Esophagus squamous epithelium (tissue), 5 donors: ENCODE measurements around the gene MRPL2. TPM values are rescaled to one million over a fixed set of nuclear protein-coding genes. Genes with fewer than 3 reads are reported as not detected.

Source experiments
- DNase-seq: peaks from one replicate; lab custom pipeline; 2025; lab: John Stamatoyannopoulos, UW
- H3K27ac ChIP-seq, 4 donors: fragments of 200-600 bp; sonication (generic); one replicate each; pipeline ENCODE4 v1.5.1; 2016 to 2019; ENCODE audit warnings: mild to moderate bottlenecking in 1 of 4
- H3K27me3 ChIP-seq, 4 donors: fragments of 200-600 bp; sonication (generic); 1 replicate in 3 of 4; 2 replicates in 1 of 4; pipeline versions ENCODE4 v1.5.1 to v1.6.0; 2017 to 2021; ENCODE audit warnings: antibody characterized with exemption in 1 of 4
- H3K36me3 ChIP-seq, 3 donors: fragments of 200-600 bp; sonication (generic); one replicate each; pipeline ENCODE4 v1.5.1; 2016 to 2019
- H3K4me1 ChIP-seq, 3 donors: fragments of 200-600 bp; sonication (generic); one replicate each; pipeline ENCODE4 v1.5.1; 2017 to 2019
- H3K4me3 ChIP-seq, 4 donors: fragments of 200-600 bp; sonication (generic); 1 replicate in 3 of 4; 2 replicates in 1 of 4; pipeline ENCODE4 v1.5.1; 2016 to 2019; ENCODE audit warnings: mild to moderate bottlenecking in 2 of 4, moderate library complexity in 1 of 4
- H3K9me3 ChIP-seq, 3 donors: fragments of 200-600 bp; sonication (generic); one replicate each; pipeline ENCODE4 v1.5.1; 2016 to 2019
- POLR2A ChIP-seq, 4 donors: fragments of 450-650 bp; IDR thresholded peaks; one replicate each; pipeline ENCODE4 v1.6.1; 2017; ENCODE audit warnings: antibody characterized with exemption in 4 of 4, mild to moderate bottlenecking in 4 of 4, moderate library complexity in 3 of 4
- WGBS, 2 donors: methylation state at CpG; one replicate each; pipeline ENCODE4 v1.1.5; 2018; 5-methylcytosine and 5-hydroxymethylcytosine counted together
- intact Hi-C: fragments of 100-400 bp; cut with DNase I; formaldehyde crosslinking; loops from one replicate; pipeline ENCODE4 v1.15.0; 2022
- total RNA-seq, 4 donors: library from RNA; depleted of rRNA; stranded (reverse); fragments of >200 nt; gene quantifications; one replicate each; pipeline ENCODE4 v1.1.0, GENCODE V29; 2016
- TF ChIP-seq, protein P1 (sequence below), 6 experiments: fragments of 450-650 bp in 4 of 6; fragments of 200-600 bp in 2 of 6; sonication (generic) in 2 of 6; IDR thresholded peaks; one replicate each; pipeline ENCODE4 v1.5.1; 2016 to 2019; ENCODE audit warnings: antibody characterized with exemption in 6 of 6, mild to moderate bottlenecking in 4 of 6, moderate library complexity in 4 of 6
- donor health status: DM: yes; HTN: yes; CAD: no.

Gene MRPL2
- total RNA-seq, 4 donors from 2014 or later: 23.3 to 29.1 (median 24.5) TPM

DNA sequence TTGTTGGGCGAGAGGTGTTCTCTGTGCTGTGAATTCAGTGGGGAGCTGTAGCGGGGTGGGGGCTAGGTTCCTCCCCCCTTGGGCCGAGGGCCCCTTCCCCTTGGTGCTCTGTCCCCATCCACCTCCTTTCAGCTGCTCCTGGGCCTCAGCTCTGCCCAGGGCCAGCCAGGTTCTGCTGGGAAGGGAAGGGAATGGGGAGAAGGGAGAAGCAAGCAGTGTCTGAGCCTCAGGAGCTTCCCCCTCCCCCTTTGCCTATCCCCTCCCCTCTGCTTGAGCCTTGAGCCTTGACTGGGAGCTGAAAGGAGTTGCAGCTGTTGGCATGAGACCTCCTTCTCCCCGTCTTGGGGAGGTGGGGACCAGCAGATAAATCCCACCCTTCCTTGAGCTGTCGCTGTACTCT lies 38.4 kb downstream of the MRPL2 start:
- WGBS, 2 donors: 33 to 48% methylated on average over 3 to 4 of the region's 5 CpGs
- peaks cover 10 to 72% (median 44%) of the 10 kb centered on the region in 3 donors for H3K36me3 ChIP-seq
- TF ChIP-seq, protein P1, sequence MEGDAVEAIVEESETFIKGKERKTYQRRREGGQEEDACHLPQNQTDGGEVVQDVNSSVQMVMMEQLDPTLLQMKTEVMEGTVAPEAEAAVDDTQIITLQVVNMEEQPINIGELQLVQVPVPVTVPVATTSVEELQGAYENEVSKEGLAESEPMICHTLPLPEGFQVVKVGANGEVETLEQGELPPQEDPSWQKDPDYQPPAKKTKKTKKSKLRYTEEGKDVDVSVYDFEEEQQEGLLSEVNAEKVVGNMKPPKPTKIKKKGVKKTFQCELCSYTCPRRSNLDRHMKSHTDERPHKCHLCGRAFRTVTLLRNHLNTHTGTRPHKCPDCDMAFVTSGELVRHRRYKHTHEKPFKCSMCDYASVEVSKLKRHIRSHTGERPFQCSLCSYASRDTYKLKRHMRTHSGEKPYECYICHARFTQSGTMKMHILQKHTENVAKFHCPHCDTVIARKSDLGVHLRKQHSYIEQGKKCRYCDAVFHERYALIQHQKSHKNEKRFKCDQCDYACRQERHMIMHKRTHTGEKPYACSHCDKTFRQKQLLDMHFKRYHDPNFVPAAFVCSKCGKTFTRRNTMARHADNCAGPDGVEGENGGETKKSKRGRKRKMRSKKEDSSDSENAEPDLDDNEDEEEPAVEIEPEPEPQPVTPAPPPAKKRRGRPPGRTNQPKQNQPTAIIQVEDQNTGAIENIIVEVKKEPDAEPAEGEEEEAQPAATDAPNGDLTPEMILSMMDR (IDR thresholded peaks at IDR 0.05): no peak
- TF ChIP-seq POLR2A (IDR thresholded peaks at IDR 0.05): no peak
- peaks cover 22 to 54% (median 44%) of the 10 kb centered on the region in 3 donors for H3K4me1 ChIP-seq
- intact Hi-C loops: no loop called here
- no peaks in the 10 kb centered on the region for H3K9me3 ChIP-seq
- H3K27ac ChIP-seq: peak overlapping the region; percentile 83 to 95 (median 90)
- peak overlapping the region; percentile 57 to 98 (median 81) for H3K4me3 ChIP-seq
- no peak for DNase-seq
- no peaks in the 10 kb centered on the region for H3K27me3 ChIP-seq

- TF ChIP-seq POLR2A (IDR thresholded peaks at IDR 0.05): no peak
- TF ChIP-seq, protein P1 (IDR thresholded peaks at IDR 0.05): no peak
- peak overlapping the region in 2 of 4 donors; percentile 93 to 95 for H3K27ac ChIP-seq
- no peak for DNase-seq
- H3K36me3 ChIP-seq: peaks cover 10 to 65% (median 37%) of the 10 kb centered on the region in 3 donors
- no peaks in the 10 kb centered on the region for H3K9me3 ChIP-seq
- H3K4me3 ChIP-seq: no peak overlapping the region
- intact Hi-C loops: no loop called here
- 92 to 97% methylated on average over 3 of the region's 3 CpGs for WGBS, 2 donors
- H3K27me3 ChIP-seq: no peaks in the 10 kb centered on the region
- H3K4me1 ChIP-seq: peaks cover 26 to 60% (median 50%) of the 10 kb centered on the region in 3 donors
These were observed 39.1 kb downstream of the MRPL2 start for GRCh38 chr6:43020052-43020705.

DNA sequence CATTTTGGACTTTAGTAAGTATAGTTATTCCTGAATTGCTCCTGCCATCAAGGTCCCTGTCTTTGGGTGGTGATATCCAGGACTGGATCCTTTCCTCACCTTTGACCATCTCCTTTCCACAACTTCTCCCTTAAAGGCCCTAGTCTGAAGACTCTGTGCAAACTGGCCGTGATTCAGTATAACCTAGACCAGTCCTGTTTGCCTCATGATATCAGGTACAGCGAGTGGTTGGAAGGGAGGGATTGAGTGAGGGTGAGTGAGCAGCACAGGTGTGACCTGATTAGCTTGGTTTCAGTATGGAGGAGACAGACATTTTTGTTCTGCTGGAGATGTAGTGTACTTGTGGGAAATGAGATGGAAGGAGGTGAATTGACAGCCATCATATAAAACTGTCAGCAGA lies 40.1 kb downstream of the MRPL2 start:
- H3K27ac ChIP-seq: no peak overlapping the region
- H3K27me3 ChIP-seq: no peaks in the 10 kb centered on the region
- H3K4me3 ChIP-seq: no peak overlapping the region
- intact Hi-C loops: no loop called here
- H3K36me3 ChIP-seq: peaks cover 10 to 55% (median 27%) of the 10 kb centered on the region in 3 donors
- no peaks in the 10 kb centered on the region for H3K9me3 ChIP-seq
- no peak for TF ChIP-seq POLR2A (IDR thresholded peaks at IDR 0.05)
- TF ChIP-seq, protein P1 (IDR thresholded peaks at IDR 0.05): no peak
- H3K4me1 ChIP-seq: peaks cover 34 to 67% (median 56%) of the 10 kb centered on the region in 3 donors
- no peak for DNase-seq
- WGBS, 2 donors: 90 to 100% methylated on average over 1 to 2 of the region's 2 CpGs

DNA sequence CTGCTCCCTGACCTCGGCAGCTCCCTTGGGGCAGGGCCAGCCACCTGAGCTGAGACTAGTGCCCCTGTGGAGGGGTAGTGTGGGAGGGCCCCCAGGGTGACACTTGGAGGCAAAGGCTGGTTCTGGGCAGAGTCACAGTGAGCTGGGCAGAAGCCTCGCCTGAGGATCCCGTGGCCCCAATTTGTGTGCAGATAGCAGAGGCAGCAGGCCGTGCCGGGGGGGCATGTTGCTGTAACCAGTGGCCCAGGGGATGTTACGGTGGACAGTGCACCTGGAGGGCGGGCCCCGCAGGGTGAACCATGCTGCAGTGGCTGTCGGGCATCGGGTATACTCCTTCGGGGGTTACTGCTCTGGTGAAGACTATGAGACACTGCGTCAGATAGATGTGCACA lies 42.3 kb downstream of the MRPL2 start:
- H3K36me3 ChIP-seq: peaks cover 10 to 48% (median 25%) of the 10 kb centered on the region in 3 donors
- H3K4me1 ChIP-seq: peaks cover 44 to 61% (median 49%) of the 10 kb centered on the region in 3 donors
- intact Hi-C loops: no loop called here
- no peak for DNase-seq
- TF ChIP-seq POLR2A (IDR thresholded peaks at IDR 0.05): no peak
- TF ChIP-seq, protein P1 (IDR thresholded peaks at IDR 0.05): no peak
- H3K27ac ChIP-seq: peak overlapping the region in 2 of 4 donors; percentile 2 to 11
- peak overlapping the region in 1 of 4 donors; percentile 8 for H3K4me3 ChIP-seq
- 80 to 95% methylated on average over 1 to 8 of the region's 12 CpGs for WGBS, 2 donors
- no peaks in the 10 kb centered on the region for H3K27me3 ChIP-seq
- no peaks in the 10 kb centered on the region for H3K9me3 ChIP-seq

DNA sequence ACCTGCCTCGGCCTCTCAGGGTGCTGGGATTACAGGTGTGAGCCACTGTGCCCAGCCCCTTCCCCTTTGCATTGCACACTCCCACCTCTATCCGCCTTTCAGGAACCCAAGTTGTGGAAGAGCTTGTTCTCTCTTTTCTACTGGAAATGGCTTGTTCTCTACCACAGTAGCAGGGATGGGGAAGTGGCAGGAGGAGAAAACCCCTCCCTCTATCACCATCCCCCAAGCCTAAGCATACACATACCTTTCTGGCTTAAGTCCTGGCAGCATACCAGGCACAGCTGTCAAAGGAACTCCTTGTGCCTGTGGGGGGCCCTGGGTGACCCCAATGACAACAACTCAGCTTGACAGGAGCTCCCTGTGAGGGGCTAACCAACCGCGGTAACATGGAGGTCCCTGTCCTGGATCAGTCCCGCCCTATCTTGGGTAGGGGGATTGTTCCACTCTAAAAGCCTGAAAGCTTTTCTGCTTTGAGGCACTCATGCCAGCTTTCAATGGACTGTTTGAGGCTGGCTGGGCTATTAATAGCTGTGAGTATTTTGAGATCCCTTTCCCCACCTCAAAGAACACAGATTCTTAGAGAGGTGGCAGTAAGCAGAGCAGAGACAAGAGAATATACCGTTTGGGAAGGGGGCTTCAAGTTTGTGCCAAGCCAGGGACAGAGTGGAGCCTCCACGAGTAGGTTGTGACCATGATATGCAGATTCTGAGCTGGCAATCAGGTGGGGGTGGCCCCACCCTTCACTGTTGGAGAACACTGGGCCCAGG lies 42.9 kb downstream of the MRPL2 start:
- intact Hi-C loops: no loop called here
- H3K9me3 ChIP-seq: no peaks in the 10 kb centered on the region
- no peak for DNase-seq

More for the DNA sequence above, 42.9 kb downstream of the MRPL2 start:
- WGBS, 2 donors: 57 to 66% methylated on average over 4 of the region's 7 CpGs
- Histone ChIP-seq H3K27ac (peak overlapping the region in 2 of 4 donors; percentile 2 to 11), H3K4me1 (peaks cover 43 to 64% (median 52%) of the 10 kb centered on the region in 3 donors), H3K36me3 (peaks cover 14 to 54% (median 25%) of the 10 kb centered on the region in 3 donors), H3K27me3 (no peaks in the 10 kb centered on the region), H3K4me3 (peak overlapping the region in 1 of 4 donors; percentile 8)
- TF ChIP-seq POLR2A (IDR thresholded peaks at IDR 0.05): no peak
- TF ChIP-seq, protein P1 (IDR thresholded peaks at IDR 0.05): no peak
